GM12878 (cell line): ENCODE measurements around the gene ADH7. TPM values are rescaled to one million over a fixed set of nuclear protein-coding genes. Genes with fewer than 3 reads are reported as not detected.

ENCODE experiments used
- ATAC-seq: fragments of 200-7000 bp; cut with Tn5 transposase; 3 replicates; pipeline ENCODE4 v1.9.1; 2020; ENCODE audit warnings: mild to moderate bottlenecking, moderate library complexity
- BruUV-seq: library from RNA; stranded (reverse); fragments of 400-500 nt; replicated peaks from 2 replicates; lab custom pipeline; 2021; lab: Mats Ljungman, UMichigan
- CTCF ChIA-PET: fragments of 300-600 bp; sonication (Branson Sonifier 250); formaldehyde crosslinking; extraction: SDS; loops from one replicate; lab custom pipeline; 2021; ENCODE audit warnings: inconsistent platforms; lab: Yijun Ruan, JAX
- POLR2A ChIA-PET: fragments of 350-600 bp; formaldehyde crosslinking; extraction: SDS; loops from one replicate; lab custom pipeline; 2021; ENCODE audit warnings: inconsistent platforms; lab: Charles Lee
- RAD21 ChIA-PET: fragments of 300-600 bp; sonication (Branson Sonifier 250); formaldehyde crosslinking; loops from one replicate; lab custom pipeline; 2023; ENCODE audit warnings: antibody characterized with exemption; ENCODE audit not compliant: unreplicated experiment; lab: Charles Lee
- SMC1A ChIA-PET: fragments of 300-600 bp; sonication (Branson Sonifier 250); formaldehyde crosslinking; loops from one replicate; lab custom pipeline; 2023; ENCODE audit not compliant: unreplicated experiment, uncharacterized antibody; lab: Charles Lee
- DNase-seq: peaks from one replicate; pipeline ENCODE4 v3.0.0-alpha.2; 2011; ENCODE audit warnings: low read depth, low spot score
- FAIRE-seq: peaks from 3 replicates; lab custom pipeline; 2011; peaks lifted over from hg19 to GRCh38; lab: Jason Lieb, UNC
- H2AFZ ChIP-seq: 2 replicates; pipeline ENCODE4 v1.6.0; 2011; ENCODE audit warnings: low read depth, low read length, control low read depth; ENCODE audit not compliant: control insufficient read depth
- H3K27ac ChIP-seq: 2 replicates; pipeline ENCODE4 v1.5.1; 2011; ENCODE audit warnings: control low read depth; ENCODE audit not compliant: control insufficient read depth, insufficient read depth
- H3K27me3 ChIP-seq, 2 experiments: replicated peaks in 1 of 2; 2 replicates each; pipeline versions ENCODE4 v1.6.0 to v1.6.1; 2011; ENCODE audit warnings: low read length in 1 of 2; ENCODE audit not compliant: control insufficient read depth in 2 of 2, insufficient read depth in 2 of 2
- H3K36me3 ChIP-seq, 2 experiments: 2 replicates each; pipeline ENCODE4 v1.5.1; 2011; ENCODE audit warnings: low read length in 1 of 2; ENCODE audit not compliant: control insufficient read depth in 2 of 2, insufficient read depth in 2 of 2
- H3K4me1 ChIP-seq: 2 replicates; pipeline ENCODE4 v1.6.1; 2011; ENCODE audit warnings: mild to moderate bottlenecking, low read length, moderate library complexity, mixed read lengths; ENCODE audit not compliant: control insufficient read depth, insufficient read depth
- H3K4me2 ChIP-seq: 2 replicates; pipeline ENCODE4 v1.6.0; 2011; ENCODE audit warnings: control low read depth; ENCODE audit not compliant: control insufficient read depth, insufficient read depth
- H3K4me3 ChIP-seq: fragments of 200-600 bp; sonication (generic); 2 replicates; pipeline ENCODE4 v1.5.1; 2016
- H3K79me2 ChIP-seq: 2 replicates; pipeline ENCODE4 v1.6.0; 2011; ENCODE audit warnings: low read length; ENCODE audit not compliant: control insufficient read depth, insufficient read depth
- H3K9ac ChIP-seq: 2 replicates; pipeline ENCODE4 v1.8.0; 2011; ENCODE audit warnings: low read length, control low read depth, mixed read lengths; ENCODE audit not compliant: control insufficient read depth, insufficient read depth
- H3K9me3 ChIP-seq: replicated peaks from 3 replicates; pipeline ENCODE4 v1.5.1; 2011; ENCODE audit warnings: mild to moderate bottlenecking, low read length; ENCODE audit not compliant: control insufficient read depth, insufficient read depth
- H4K20me1 ChIP-seq: 2 replicates; pipeline ENCODE4 v1.6.0; 2011; ENCODE audit not compliant: control insufficient read depth, insufficient read depth
- CTCF ChIP-seq, 3 experiments: IDR thresholded peaks in 2 of 3; conservative IDR thresholded peaks in 1 of 3; 2 replicates each; pipeline ENCODE4 v1.5.1; 2011; ENCODE audit warnings: low read depth in 3 of 3, low read length in 3 of 3, mild to moderate bottlenecking in 3 of 3, control low read depth in 2 of 3, moderate library complexity in 2 of 3, inconsistent platforms in 1 of 3, mixed read lengths in 1 of 3; ENCODE audit not compliant: control insufficient read depth in 2 of 3, insufficient read depth in 1 of 3; ENCODE audit errors: extremely low read depth in 1 of 3
- E4F1 ChIP-seq: fragments of 450-650 bp; IDR thresholded peaks from 2 replicates; pipeline ENCODE4 v1.6.1; 2018; ENCODE audit warnings: borderline replicate concordance, mild to moderate bottlenecking; ENCODE audit not compliant: partially characterized antibody
- GATAD2B ChIP-seq: fragments of 450-650 bp; conservative IDR thresholded peaks from 2 replicates; pipeline ENCODE4 v1.6.1; 2017; ENCODE audit warnings: low read depth, mild to moderate bottlenecking, moderate library complexity
- HDAC6 ChIP-seq: fragments of 200-600 bp; sonication (generic); IDR thresholded peaks from one replicate; pipeline ENCODE4 v1.8.0; 2017; ENCODE audit warnings: antibody characterized with exemption; ENCODE audit not compliant: unreplicated experiment
- MXI1 ChIP-seq: fragments of 150-350 bp; IDR thresholded peaks from 2 replicates; pipeline ENCODE4 v1.6.1; 2011; ENCODE audit warnings: low read depth, mild to moderate bottlenecking, inconsistent platforms, low read length, improper control_type of control experiment
- NR2C1 ChIP-seq: fragments of 450-650 bp; IDR thresholded peaks from 2 replicates; pipeline ENCODE4 v1.6.1; 2017; ENCODE audit warnings: antibody characterized with exemption, mild to moderate bottlenecking, moderate library complexity
- RAD21 ChIP-seq: IDR thresholded peaks from 2 replicates; pipeline ENCODE4 v1.6.1; 2011; ENCODE audit warnings: mild to moderate bottlenecking, low read depth, low read length, moderate library complexity; ENCODE audit not compliant: insufficient read depth
- SMC3 ChIP-seq: IDR thresholded peaks from 2 replicates; pipeline ENCODE4 v1.6.1; 2011; ENCODE audit warnings: low read length, improper control_type of control experiment, borderline replicate concordance
- SREBF1 ChIP-seq: IDR thresholded peaks from 2 replicates; pipeline ENCODE4 v1.6.1; 2012; ENCODE audit warnings: mild to moderate bottlenecking, low read length
- SUZ12 ChIP-seq: fragments of 200-600 bp; sonication (generic); IDR thresholded peaks from one replicate; pipeline ENCODE4 v1.6.1; 2018; ENCODE audit warnings: antibody characterized with exemption, mild to moderate bottlenecking; ENCODE audit not compliant: unreplicated experiment
- WGBS: methylation state at CpG from one replicate; pipeline ENCODE4 v1.1.6; 2016; ENCODE audit warnings: low lambda C conversion rate; ENCODE audit not compliant: insufficient replicate concordance, insufficient coverage; ENCODE audit errors: missing lambda C conversion rate; 5-methylcytosine and 5-hydroxymethylcytosine counted together
- in situ Hi-C: fragments of 300-500 bp; cut with MboI; formaldehyde crosslinking; loops from 9 replicates; pipeline ENCODE4 v1.14.3; 2018; ENCODE audit warnings: mixed read lengths
- intact Hi-C: fragments of 100-400 bp; cut with micrococcal nuclease; formaldehyde crosslinking; loops from one replicate; pipeline ENCODE4 v1.14.2; 2022; ENCODE audit not compliant: unreplicated experiment
- polyA plus RNA-seq, 11 experiments: library from polyadenylated mRNA; depleted of rRNA in 4 of 11; unstranded in 6 of 11; stranded (reverse) in 5 of 11; fragments of >200 nt; fragmentation: Nextera tagmentation in 4 of 11; fragmentation: Illumina TruSeq in 1 of 11; extraction: Ambion mirVana in 4 of 11; extraction: Trizol in 1 of 11; gene quantifications; 1 replicate in 1 of 11; 2 replicates in 10 of 11; pipeline versions ENCODE4 v1.2.1 to v1.2.3, GENCODE V29; 2011 to 2016; ENCODE audit warnings: inconsistent platforms in 2 of 11, missing spikeins in 2 of 11, low read depth in 1 of 11
- total RNA-seq, 4 experiments: library from RNA; depleted of rRNA in 3 of 4; stranded (reverse); fragments of >200 nt in 3 of 4; fragmentation: Illumina TruSeq in 1 of 4; extraction: Trizol in 1 of 4; gene quantifications; 2 replicates each; pipeline versions ENCODE4 v1.2.1 to v1.2.3, GENCODE V29; 2013 to 2021

ADH7 gene
- total and polyA plus RNA-seq, 10 of the 15 experiments (the other 5 are each of a cell fraction or from before 2014, with no cell fraction given): not detected

GRCh38 chr4:99463566-99463965 lies 28.4 kb upstream of the ADH7 start (continued):
- TF ChIP-seq HDAC6 (no peak), MXI1 (no peak), SREBF1 (no peak), GATAD2B (no peak), SUZ12 (no peak)

DNA sequence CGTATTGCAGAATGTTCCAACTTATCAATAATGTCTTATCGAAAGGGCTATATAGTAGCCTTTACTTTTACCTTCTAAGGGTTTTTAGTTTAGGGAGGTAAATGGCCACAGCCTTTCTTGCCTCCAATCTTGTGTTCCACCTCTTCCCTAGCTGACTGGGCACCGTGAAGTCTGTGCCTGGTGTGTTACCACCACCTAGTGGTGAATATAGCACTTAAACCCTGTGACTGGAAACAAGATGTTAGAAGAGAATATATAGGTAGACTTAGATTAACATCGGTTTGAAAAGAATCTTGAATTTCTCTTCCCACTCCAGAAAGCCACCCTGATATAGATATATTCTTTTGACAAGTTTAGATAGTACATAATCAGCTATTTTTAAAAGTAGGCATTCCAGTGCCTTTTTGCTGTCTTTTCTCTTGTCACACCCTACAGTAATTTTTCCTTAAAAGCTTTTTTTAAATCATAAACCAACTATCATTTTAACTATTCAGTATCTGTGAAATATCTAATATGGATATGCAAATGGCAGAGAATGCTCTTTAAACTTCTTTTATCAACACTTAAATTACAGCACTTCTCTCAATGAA lies 27.8 kb upstream of the ADH7 start:
- no peaks in the 10 kb centered on the region for H3K79me2 ChIP-seq
- H3K4me2 ChIP-seq: no peak overlapping the region
- DNase-seq: peak; percentile 24
- ChIA-PET POLR2A (no interaction called here), CTCF (interaction anchor here (0.6 to 3.5 kb wide), 25 partner anchors 8 to 1776 kb away, joined by 3 to 17 read pairs (median 4); partner anchors contain the start of gene METAP1), RAD21 (interaction anchor here (0.7 to 2.8 kb wide), 12 partner anchors 11 to 995 kb away, joined by 3 to 11 read pairs (median 4); no protein-coding TSS in a partner anchor), SMC1A (interaction anchor here (0.7 to 2.2 kb wide), 11 partner anchors 11 to 1314 kb away, joined by 3 to 9 read pairs (median 4); partner anchors contain the start of gene METAP1)
- peak; percentile 71 for FAIRE-seq
- no peaks in the 10 kb centered on the region for H3K27me3 ChIP-seq
- no peaks in the 10 kb centered on the region for H3K9me3 ChIP-seq
- in situ Hi-C loops (loop anchor here (10.0 kb wide), 1 partner anchor 338 kb away; no protein-coding TSS in a partner anchor), intact Hi-C loops (loop anchor here (1.0 to 5.0 kb wide), 2 partner anchors 345 to 466 kb away; partner anchors contain the start of gene METAP1)
- no peaks in the 10 kb centered on the region for H4K20me1 ChIP-seq
- no peak overlapping the region for H3K4me3 ChIP-seq
- no peaks in the 10 kb centered on the region for H3K36me3 ChIP-seq
- no peak overlapping the region for H2AFZ ChIP-seq
- BruUV-seq: no TSS peak
- 2% methylated on average over 4 of the region's 4 CpGs for WGBS
- peak; percentile 99 for ATAC-seq
- H3K4me1 ChIP-seq: no peaks in the 10 kb centered on the region
- TF ChIP-seq CTCF (IDR thresholded peaks at IDR 0.05 in 2 of 3, conservative IDR thresholded peaks at IDR 0.05 in 1 of 3; ENCODE audit: control insufficient read depth in 2 of 3, extremely low read depth in 1 of 3, insufficient read depth in 1 of 3, low read depth in 3 of 3, low read length in 3 of 3): peak; percentile 67 to 89 (median 75); a peak in 5 of 6 replicates
- TF ChIP-seq SMC3: peak; percentile 79; the same call in 1 of the 2 replicates
- TF ChIP-seq RAD21: peak; percentile 96
- no peak for TF ChIP-seq NR2C1
- no peak for TF ChIP-seq E4F1
- TF ChIP-seq, all 136 proteins: peak for 3
- Histone ChIP-seq H3K9ac (no peak overlapping the region), H3K27ac (no peak overlapping the region)
